GM23338 (cell line): ENCODE data around the gene HELZ. TPM values are rescaled to one million over a fixed set of nuclear protein-coding genes. Genes with fewer than 3 reads are reported as not detected.

Experiments
- ATAC-seq: fragments of 200-7000 bp; cut with Tn5 transposase; 3 replicates; pipeline ENCODE4 v1.9.1; 2020
- DNase-seq: peaks from one replicate; pipeline ENCODE4 v3.0.0-alpha.2; 2015; ENCODE audit warnings: low spot score
- H2AFZ ChIP-seq: fragments of 200-600 bp; sonication (generic); 2 replicates; pipeline ENCODE4 v1.8.0; 2016; ENCODE audit warnings: antibody characterized with exemption, mild to moderate bottlenecking, moderate library complexity
- H3F3A ChIP-seq: fragments of 200-600 bp; sonication (generic); replicated peaks from 2 replicates; pipeline ENCODE4 v1.8.0; 2017; ENCODE audit warnings: antibody characterized with exemption, mixed run types, low read depth
- H3K27ac ChIP-seq: fragments of 200-600 bp; sonication (generic); 2 replicates; pipeline ENCODE4 v1.6.1; 2016; ENCODE audit warnings: low read depth
- H3K27me3 ChIP-seq: fragments of 200-600 bp; sonication (generic); 2 replicates; pipeline ENCODE4 v1.8.0; 2016; ENCODE audit warnings: mild to moderate bottlenecking, mixed run types, moderate library complexity; ENCODE audit not compliant: insufficient read depth
- H3K36me3 ChIP-seq: fragments of 200-600 bp; sonication (generic); 2 replicates; pipeline ENCODE4 v1.8.0; 2016; ENCODE audit warnings: mild to moderate bottlenecking; ENCODE audit not compliant: insufficient read depth
- H3K4me1 ChIP-seq: fragments of 200-600 bp; sonication (generic); 2 replicates; pipeline ENCODE4 v1.8.0; 2016; ENCODE audit warnings: mild to moderate bottlenecking, moderate library complexity; ENCODE audit not compliant: insufficient read depth
- H3K4me2 ChIP-seq: fragments of 200-600 bp; sonication (generic); 2 replicates; pipeline ENCODE4 v1.7.1; 2017; ENCODE audit warnings: mixed run types
- H3K4me3 ChIP-seq: fragments of 200-600 bp; sonication (generic); 2 replicates; pipeline ENCODE4 v1.6.1; 2016; ENCODE audit warnings: mixed run types
- H3K79me2 ChIP-seq: fragments of 200-600 bp; sonication (generic); replicated peaks from 2 replicates; pipeline ENCODE4 v1.8.0; 2017; ENCODE audit warnings: mild to moderate bottlenecking; ENCODE audit not compliant: insufficient read depth
- H3K9me2 ChIP-seq: fragments of 200-600 bp; sonication (generic); 2 replicates; pipeline ENCODE4 v1.8.0; 2017; ENCODE audit not compliant: insufficient read depth
- H4K20me1 ChIP-seq: fragments of 200-600 bp; sonication (generic); replicated peaks from 2 replicates; pipeline ENCODE4 v1.8.0; 2017; ENCODE audit warnings: mild to moderate bottlenecking; ENCODE audit not compliant: insufficient read depth
- H3K27ac Mint-ChIP-seq: 2 replicates; pipeline ENCODE4 v1.8.0; 2020; ENCODE audit warnings: inconsistent platforms, mild to moderate bottlenecking, moderate library complexity, mixed read lengths
- H3K27me3 Mint-ChIP-seq: 3 replicates; pipeline ENCODE4 v1.8.0; 2022; ENCODE audit warnings: low read depth, mild to moderate bottlenecking, moderate library complexity, mixed read lengths, inconsistent platforms; ENCODE audit not compliant: insufficient read depth, poor library complexity
- H3K36me3 Mint-ChIP-seq: 3 replicates; pipeline ENCODE4 v1.8.0; 2021; ENCODE audit warnings: low read depth, mild to moderate bottlenecking, inconsistent platforms, moderate library complexity, mixed read lengths
- H3K4me1 Mint-ChIP-seq: 3 replicates; pipeline ENCODE4 v1.8.0; 2020; ENCODE audit warnings: mild to moderate bottlenecking, inconsistent platforms, mixed read lengths
- H3K4me3 Mint-ChIP-seq: 3 replicates; pipeline ENCODE4 v1.8.0; 2021; ENCODE audit warnings: moderate library complexity, mild to moderate bottlenecking, inconsistent platforms, mixed read lengths
- H3K9me3 Mint-ChIP-seq: 3 replicates; pipeline ENCODE4 v1.8.0; 2020; ENCODE audit warnings: moderate library complexity, mild to moderate bottlenecking, inconsistent platforms, mixed read lengths
- CREB1 ChIP-seq: fragments of 250-450 bp; sonication (Bioruptor Pico); IDR thresholded peaks from 2 replicates; pipeline ENCODE4 v1.5.0; 2020; ENCODE audit warnings: low read depth, mild to moderate bottlenecking, moderate library complexity
- CTCF ChIP-seq, 2 experiments: fragments of 200-600 bp in 1 of 2; sonication (generic) in 1 of 2; conservative IDR thresholded peaks; 2 replicates each; pipeline versions ENCODE4 v1.5.1 to v1.6.1; 2016 to 2017; ENCODE audit warnings: antibody characterized with exemption in 2 of 2, low read depth in 2 of 2, mild to moderate bottlenecking in 2 of 2, moderate library complexity in 1 of 2
- ETS1 ChIP-seq: IDR thresholded peaks from 2 replicates; pipeline ENCODE4 v1.6.1; 2016; ENCODE audit warnings: antibody characterized with exemption
- EZH2 ChIP-seq: fragments of 200-600 bp; sonication (generic); IDR thresholded peaks from one replicate; pipeline ENCODE4 v1.8.0; 2017; ENCODE audit warnings: antibody characterized with exemption, mild to moderate bottlenecking, low read depth; ENCODE audit not compliant: unreplicated experiment
- EZH2phosphoT487 ChIP-seq: fragments of 200-600 bp; sonication (generic); IDR thresholded peaks from one replicate; pipeline ENCODE4 v1.8.1; 2018; ENCODE audit warnings: antibody characterized with exemption; ENCODE audit not compliant: unreplicated experiment
- JUNB ChIP-seq: IDR thresholded peaks from one replicate; pipeline ENCODE4 v1.6.1; 2016; ENCODE audit warnings: antibody characterized with exemption; ENCODE audit not compliant: unreplicated experiment
- NANOG ChIP-seq: IDR thresholded peaks from 2 replicates; pipeline ENCODE4 v1.6.1; 2016; ENCODE audit warnings: antibody characterized with exemption, borderline replicate concordance
- POLR2AphosphoS5 ChIP-seq: IDR thresholded peaks from 2 replicates; pipeline ENCODE4 v1.6.1; 2016; ENCODE audit warnings: antibody characterized with exemption, low read depth
- REST ChIP-seq: IDR thresholded peaks from one replicate; pipeline ENCODE4 v1.6.1; 2018; ENCODE audit warnings: antibody characterized with exemption; ENCODE audit not compliant: unreplicated experiment
- STAT1 ChIP-seq: IDR thresholded peaks from one replicate; pipeline ENCODE4 v1.6.1; 2016; ENCODE audit warnings: antibody characterized with exemption; ENCODE audit not compliant: unreplicated experiment
- ZNF114 ChIP-seq: fragments of 250-450 bp; sonication (Bioruptor Pico); IDR thresholded peaks from 2 replicates; pipeline ENCODE4 v1.5.0; 2020; ENCODE audit warnings: mild to moderate bottlenecking, moderate library complexity
- ZNF331 ChIP-seq: fragments of 250-450 bp; sonication (Bioruptor Pico); IDR thresholded peaks from 2 replicates; pipeline ENCODE4 v1.5.0; 2020; ENCODE audit warnings: low read depth, mild to moderate bottlenecking, moderate library complexity
- ZNF462 ChIP-seq: fragments of 250-450 bp; sonication (Bioruptor Pico); IDR thresholded peaks from 2 replicates; pipeline ENCODE4 v1.5.0; 2020; ENCODE audit warnings: mild to moderate bottlenecking, moderate library complexity
- polyA plus RNA-seq: library from polyadenylated mRNA; unstranded; fragments of >200 nt; fragmentation: Nextera tagmentation; extraction: Ambion mirVana; gene quantifications from 2 replicates; pipeline ENCODE4 v1.2.1, GENCODE V29; 2016
- total RNA-seq: library from RNA; depleted of rRNA; stranded (reverse); fragments of >200 nt; shearing (Covaris generic); gene quantifications from 2 replicates; pipeline ENCODE4 v1.2.3, GENCODE V29; 2014

Gene HELZ
- total and polyA plus RNA-seq, 2 experiments from 2014 or later: 38.9 to 62.0 TPM

GRCh38 chr17:67055811-67056745 is 188.9 kb downstream of the HELZ start:
- no peak overlapping the region for H2AFZ ChIP-seq
- H3K36me3 Mint-ChIP-seq: no peaks in the 10 kb centered on the region
- no peaks in the 10 kb centered on the region for H3K9me2 ChIP-seq
- ATAC-seq (0 out of 3 replicates have a peak, but pooled peaks have one; percentile 22), DNase-seq (no peak)
- no peaks in the 10 kb centered on the region for H3K79me2 ChIP-seq
- TF ChIP-seq ZNF114 (no peak), STAT1 (no peak), CTCF (conservative IDR thresholded peaks at IDR 0.05; ENCODE audit: low read depth in 2 of 2) (no peak), NANOG (no peak), ZNF462 (no peak), EZH2phosphoT487 (no peak), ZNF331 (no peak), JUNB (no peak), CREB1 (CRISPR knock-in tag) (no peak), EZH2 (no peak), REST (no peak), POLR2AphosphoS5 (no peak), ETS1 (no peak)
- H3K4me2 ChIP-seq: no peak overlapping the region
- H3K4me1 ChIP-seq: no peaks in the 10 kb centered on the region
- no peaks in the 10 kb centered on the region for H3K36me3 ChIP-seq
- H3K27ac Mint-ChIP-seq: no peak overlapping the region
- H3K4me1 Mint-ChIP-seq: no peaks in the 10 kb centered on the region
- no peaks in the 10 kb centered on the region; the same call in 2 of the 3 replicates for H3K9me3 Mint-ChIP-seq
- no peak overlapping the region for H3K27ac ChIP-seq
- no peak overlapping the region for H3K4me3 Mint-ChIP-seq
- H3K27me3 Mint-ChIP-seq: peaks cover 2% of the 10 kb centered on the region
- H3K27me3 ChIP-seq: no peaks in the 10 kb centered on the region
- H3K4me3 ChIP-seq: no peak overlapping the region
- H3F3A ChIP-seq: no peaks in the 10 kb centered on the region
- no peaks in the 10 kb centered on the region for H4K20me1 ChIP-seq
